LNCaP clone FGC (cell line): Measurements from ENCODE around the gene IGSF21.

Source experiments
- DNase-seq: peaks from one replicate; pipeline ENCODE4 v3.0.0-alpha.2; 2011; ENCODE audit warnings: low read depth
- H3K4me3 ChIP-seq: 2 replicates; pipeline ENCODE4 v1.5.1; 2011; ENCODE audit warnings: mild to moderate bottlenecking, low read depth, low read length, control low read depth
- CTCF ChIP-seq: IDR thresholded peaks from 2 replicates; pipeline ENCODE4 v1.5.1; 2012; ENCODE audit warnings: mild to moderate bottlenecking; ENCODE audit not compliant: control insufficient read depth, insufficient read depth; ENCODE audit errors: extremely low read depth

Gene IGSF21

GRCh38 chr1:18376661-18377060, 269.1 kb downstream of the IGSF21 start:
- TF ChIP-seq CTCF, result no peak
- H3K4me3 ChIP-seq, result no peak overlapping the region
- DNase-seq, result no peak

GRCh38 chr1:18380288-18380687, 272.7 kb downstream of the IGSF21 start:
- TF ChIP-seq CTCF, result no peak
- no peak for DNase-seq
- no peak overlapping the region for H3K4me3 ChIP-seq

GRCh38 chr1:18384059-18384458, 276.5 kb downstream of the IGSF21 start:
- no peak for TF ChIP-seq CTCF
- H3K4me3 ChIP-seq, result no peak overlapping the region
- no peak for DNase-seq

GRCh38 chr1:18384471-18384870, 276.9 kb downstream of the IGSF21 start:
- no peak overlapping the region for H3K4me3 ChIP-seq
- DNase-seq, result no peak
- no peak for TF ChIP-seq CTCF

GRCh38 chr1:18385239-18385790, 277.7 kb downstream of the IGSF21 start:
- H3K4me3 ChIP-seq, result no peak overlapping the region
- TF ChIP-seq CTCF, result no peak
- DNase-seq, result no peak

GRCh38 chr1:18386591-18386990, 279.0 kb downstream of the IGSF21 start:
- no peak for DNase-seq
- no peak overlapping the region for H3K4me3 ChIP-seq
- no peak for TF ChIP-seq CTCF

- DNase-seq, result no peak
- no peak overlapping the region for H3K4me3 ChIP-seq
- TF ChIP-seq CTCF, result no peak
These were observed 279.7 kb downstream of the IGSF21 start for GRCh38 chr1:18387307-18387706.
